ENCODE data around the gene SGMS1.

- TF ChIP-seq CTCF (conservative IDR thresholded peaks at IDR 0.05 in 1 of 2, IDR thresholded peaks at IDR 0.05 in 1 of 2; ENCODE audit: extremely low read depth in 1 of 2, insufficient read depth in 1 of 2, low read depth in 1 of 2, low read length in 2 of 2) = no peak
- TF ChIP-seq EZH2 (IDR thresholded peaks at IDR 0.05; ENCODE audit: borderline replicate concordance, low read length) = no peak
Measured at GRCh38 chr10:50390302-50390701, 233.5 kb downstream of the SGMS1 start.

All from mammary epithelial cell (primary cell).